Panc1 (cell line): ENCODE measurements around the gene PDXDC1.
"Not testable (repeated sequence)": the region's sequence is repeated elsewhere in the genome, so short reads cannot be mapped to it uniquely, and the experiment has no call there.

ENCODE experiments used
- POLR2AphosphoS5 ChIP-seq: IDR thresholded peaks from 2 replicates; pipeline ENCODE4 v1.6.1; 2012; ENCODE audit warnings: mild to moderate bottlenecking, low read depth, low read length, moderate library complexity
- TF ChIP-seq, protein P1 (sequence below): fragments of 450-650 bp; IDR thresholded peaks from 2 replicates; pipeline ENCODE4 v1.5.1; 2017; ENCODE audit warnings: mild to moderate bottlenecking

DNA sequence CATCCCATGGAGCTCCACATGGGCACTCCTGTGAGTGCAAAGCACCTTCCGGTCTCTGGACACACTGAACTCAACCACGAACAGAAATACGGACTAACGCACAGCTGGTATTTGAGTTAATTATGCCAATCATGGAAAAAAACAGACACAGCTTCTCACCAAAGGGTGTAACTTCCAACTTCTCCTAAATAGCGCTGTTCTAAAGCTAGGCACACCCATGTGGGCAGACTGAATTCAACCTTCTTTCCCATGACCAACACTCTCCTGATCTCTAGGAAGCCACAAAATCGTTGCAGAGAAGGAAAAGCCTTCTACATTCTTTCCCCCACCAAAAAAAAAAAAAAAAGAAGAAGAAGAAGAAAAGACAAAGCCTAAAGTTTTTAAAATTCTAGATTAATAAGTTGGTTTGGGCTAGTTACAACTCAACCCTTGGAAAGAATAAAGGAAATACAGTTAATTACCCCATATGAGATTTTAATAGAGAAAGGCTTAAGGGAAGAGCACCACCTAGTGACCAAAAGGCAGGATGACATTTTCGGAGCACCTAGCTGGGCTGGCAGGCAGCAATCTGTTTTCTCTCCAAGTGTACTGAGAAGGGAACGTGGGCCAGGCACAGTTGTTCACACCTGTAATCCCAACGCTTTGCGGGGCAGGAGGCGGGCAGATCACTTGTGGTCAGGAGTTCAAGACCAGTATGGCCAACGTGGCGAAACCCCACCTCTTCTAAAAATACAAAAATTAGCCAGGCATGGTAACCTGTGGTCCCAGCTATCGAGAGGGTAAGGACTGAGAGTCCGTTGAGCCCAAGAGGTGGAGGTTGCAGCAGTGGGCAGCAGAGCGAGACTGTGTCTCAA is 97.3 kb downstream of the PDXDC1 start:
- not testable (repeated sequence) for TF ChIP-seq POLR2AphosphoS5
- TF ChIP-seq, protein P1, sequence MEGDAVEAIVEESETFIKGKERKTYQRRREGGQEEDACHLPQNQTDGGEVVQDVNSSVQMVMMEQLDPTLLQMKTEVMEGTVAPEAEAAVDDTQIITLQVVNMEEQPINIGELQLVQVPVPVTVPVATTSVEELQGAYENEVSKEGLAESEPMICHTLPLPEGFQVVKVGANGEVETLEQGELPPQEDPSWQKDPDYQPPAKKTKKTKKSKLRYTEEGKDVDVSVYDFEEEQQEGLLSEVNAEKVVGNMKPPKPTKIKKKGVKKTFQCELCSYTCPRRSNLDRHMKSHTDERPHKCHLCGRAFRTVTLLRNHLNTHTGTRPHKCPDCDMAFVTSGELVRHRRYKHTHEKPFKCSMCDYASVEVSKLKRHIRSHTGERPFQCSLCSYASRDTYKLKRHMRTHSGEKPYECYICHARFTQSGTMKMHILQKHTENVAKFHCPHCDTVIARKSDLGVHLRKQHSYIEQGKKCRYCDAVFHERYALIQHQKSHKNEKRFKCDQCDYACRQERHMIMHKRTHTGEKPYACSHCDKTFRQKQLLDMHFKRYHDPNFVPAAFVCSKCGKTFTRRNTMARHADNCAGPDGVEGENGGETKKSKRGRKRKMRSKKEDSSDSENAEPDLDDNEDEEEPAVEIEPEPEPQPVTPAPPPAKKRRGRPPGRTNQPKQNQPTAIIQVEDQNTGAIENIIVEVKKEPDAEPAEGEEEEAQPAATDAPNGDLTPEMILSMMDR: peak; percentile 73
